GM19193 (cell line): ENCODE data around the gene CNOT6.

Experiments used
- POLR2A ChIP-seq: IDR thresholded peaks from 4 replicates; pipeline ENCODE4 v1.6.1; 2011; ENCODE audit not compliant: insufficient read depth, insufficient read length; ENCODE audit errors: extremely low read depth

The CNOT6 gene

GRCh38 chr5:180603076-180603594 is 109.0 kb downstream of the CNOT6 start:
- TF ChIP-seq POLR2A, result no peak

- TF ChIP-seq POLR2A, result no peak
These were observed 110.1 kb downstream of the CNOT6 start for GRCh38 chr5:180604271-180604670.

GRCh38 chr5:180605554-180606214 is 111.5 kb downstream of the CNOT6 start:
- TF ChIP-seq POLR2A, result no peak

GRCh38 chr5:180606215-180606785 is 112.1 kb downstream of the CNOT6 start:
- no peak for TF ChIP-seq POLR2A

GRCh38 chr5:180607861-180608571 is 113.8 kb downstream of the CNOT6 start:
- TF ChIP-seq POLR2A, result no peak

GRCh38 chr5:180608572-180609310 is 114.6 kb downstream of the CNOT6 start:
- no peak for TF ChIP-seq POLR2A

GRCh38 chr5:180609386-180609785 is 115.2 kb downstream of the CNOT6 start:
- no peak for TF ChIP-seq POLR2A

GRCh38 chr5:180609817-180610550 is 115.8 kb downstream of the CNOT6 start:
- TF ChIP-seq POLR2A, result no peak

- TF ChIP-seq POLR2A, result no peak
These were observed 117.1 kb downstream of the CNOT6 start for GRCh38 chr5:180611140-180611850.

- no peak for TF ChIP-seq POLR2A
These were observed 118.5 kb downstream of the CNOT6 start for GRCh38 chr5:180612683-180613082.

- TF ChIP-seq POLR2A, result no peak
These were observed 119.1 kb downstream of the CNOT6 start for GRCh38 chr5:180613188-180613813.

- no peak for TF ChIP-seq POLR2A
These were observed 119.6 kb downstream of the CNOT6 start for GRCh38 chr5:180613814-180614188.

GRCh38 chr5:180618487-180618828 is 124.3 kb downstream of the CNOT6 start:
- TF ChIP-seq POLR2A, result no peak
